HepG2 (cell line): ENCODE results near the gene GNG12. TPM values are rescaled to one million over a fixed set of nuclear protein-coding genes. Genes with fewer than 3 reads are reported as not detected.

Experiments
- ATAC-seq: fragments of 200-7000 bp; cut with Tn5 transposase; 3 replicates; pipeline ENCODE4 v1.9.1; 2020; ENCODE audit warnings: mild to moderate bottlenecking, moderate library complexity
- BruUV-seq: library from RNA; stranded (reverse); fragments of 400-500 nt; replicated peaks from 2 replicates; lab custom pipeline; 2021; lab: Mats Ljungman, UMichigan
- CTCF ChIA-PET: fragments of 300-600 bp; formaldehyde crosslinking; extraction: SDS; loops from one replicate; lab custom pipeline; 2021; ENCODE audit warnings: low total read pairs, inconsistent platforms, low intra/inter-chr PET ratio; lab: Yijun Ruan, JAX
- POLR2A ChIA-PET: fragments of 350-600 bp; sonication (Branson Sonifier 250); formaldehyde crosslinking; loops from one replicate; lab custom pipeline; 2020; ENCODE audit warnings: antibody characterized with exemption, inconsistent platforms; lab: Yijun Ruan, JAX
- DNase-seq: peaks from one replicate; pipeline ENCODE4 v3.0.0-alpha.2; 2015; ENCODE audit warnings: low spot score
- FAIRE-seq: peaks from 3 replicates; lab custom pipeline; 2011; peaks lifted over from hg19 to GRCh38; lab: Jason Lieb, UNC
- H2AFZ ChIP-seq: one replicate; pipeline ENCODE4 v1.6.1; 2011; ENCODE audit warnings: low read length, inconsistent platforms
- H3K27ac ChIP-seq: fragments of 300-600 bp; 3 replicates; pipeline ENCODE4 v1.8.0; 2011; ENCODE audit warnings: mixed run types, mild to moderate bottlenecking, mixed read lengths, low read length, inconsistent platforms; ENCODE audit not compliant: insufficient read depth; ENCODE audit errors: extremely low read length
- H3K27me3 ChIP-seq, 2 experiments: fragments of 200-600 bp in 1 of 2; 2 replicates in 1 of 2; 3 replicates in 1 of 2; pipeline versions ENCODE4 v1.6.0 to v1.8.0; 2011; ENCODE audit warnings: low read length in 2 of 2, mild to moderate bottlenecking in 2 of 2, moderate library complexity in 2 of 2, inconsistent platforms in 1 of 2; ENCODE audit not compliant: insufficient read depth in 2 of 2, control insufficient read depth in 1 of 2
- H3K36me3 ChIP-seq, 2 experiments: fragments of 200-600 bp in 1 of 2; replicated peaks in 1 of 2; 2 replicates in 1 of 2; 3 replicates in 1 of 2; pipeline versions ENCODE4 v1.5.1 to v1.8.0; 2011; ENCODE audit warnings: low read length in 2 of 2, inconsistent platforms in 1 of 2; ENCODE audit not compliant: insufficient read depth in 2 of 2, control insufficient read depth in 1 of 2
- H3K4me1 ChIP-seq: 2 replicates; pipeline ENCODE4 v1.5.1; 2012; ENCODE audit warnings: low read length, inconsistent platforms; ENCODE audit not compliant: insufficient read depth
- H3K4me2 ChIP-seq: 2 replicates; pipeline ENCODE4 v1.6.0; 2011; ENCODE audit warnings: low read depth, low read length, inconsistent platforms
- H3K4me3 ChIP-seq, 3 experiments: fragments of 200-600 bp in 1 of 3; sonication (generic), shearing (Covaris generic) in 1 of 3; replicated peaks in 1 of 3; 2 replicates each; pipeline ENCODE4 v1.5.1; 2011 to 2016; ENCODE audit warnings: low read length in 3 of 3, inconsistent platforms in 2 of 3, low read depth in 2 of 3, mild to moderate bottlenecking in 2 of 3, control low read depth in 1 of 3, mixed read lengths in 1 of 3; ENCODE audit not compliant: insufficient read depth in 1 of 3
- H3K79me2 ChIP-seq: one replicate; pipeline ENCODE4 v1.6.1; 2011; ENCODE audit warnings: low read length, inconsistent platforms; ENCODE audit not compliant: insufficient read depth
- H3K9ac ChIP-seq: 2 replicates; pipeline ENCODE4 v1.6.0; 2011; ENCODE audit warnings: mild to moderate bottlenecking, low read depth, low read length, inconsistent platforms; ENCODE audit not compliant: insufficient read depth
- H3K9me3 ChIP-seq: 2 replicates; pipeline ENCODE4 v1.5.1; 2012; ENCODE audit warnings: mild to moderate bottlenecking, low read length
- H4K20me1 ChIP-seq: 2 replicates; pipeline ENCODE4 v1.6.0; 2011; ENCODE audit warnings: inconsistent platforms, mild to moderate bottlenecking, low read length, moderate library complexity; ENCODE audit not compliant: insufficient read depth
- CEBPZ ChIP-seq: IDR thresholded peaks from 2 replicates; pipeline ENCODE4 v1.6.1; 2012; ENCODE audit warnings: low read length, improper control_type of control experiment
- ETV5 ChIP-seq: IDR thresholded peaks from 2 replicates; pipeline ENCODE4 v1.6.1; 2018; ENCODE audit warnings: missing biosample characterization, missing genetic modification reagents, inconsistent platforms, borderline replicate concordance
- HNRNPLL ChIP-seq: fragments of 200-400 bp; formaldehyde crosslinking; IDR thresholded peaks from 2 replicates; pipeline ENCODE4 v1.6.1; 2017; ENCODE audit warnings: mild to moderate bottlenecking, low read depth, low read length; ENCODE audit not compliant: poor library complexity, severe bottlenecking
- KLF11 ChIP-seq: IDR thresholded peaks from 2 replicates; pipeline ENCODE4 v1.6.1; 2016; ENCODE audit warnings: missing compliant biosample characterization
- MTF1 ChIP-seq: sonication (generic); formaldehyde crosslinking; IDR thresholded peaks from 2 replicates; pipeline ENCODE4 v1.5.0; 2020; ENCODE audit warnings: missing genetic modification reagents
- RBFOX2 ChIP-seq: fragments of 200-400 bp; formaldehyde crosslinking; IDR thresholded peaks from 2 replicates; pipeline ENCODE4 v1.6.1; 2017; ENCODE audit warnings: low read depth, mild to moderate bottlenecking, low read length
- SMC3 ChIP-seq: IDR thresholded peaks from 2 replicates; pipeline ENCODE4 v1.6.1; 2011; ENCODE audit warnings: low read length, improper control_type of control experiment
- UBTF ChIP-seq: sonication (generic); formaldehyde crosslinking; IDR thresholded peaks from 2 replicates; pipeline ENCODE4 v1.4.0; 2020; ENCODE audit warnings: mild to moderate bottlenecking, missing genetic modification reagents
- WIZ ChIP-seq: sonication (generic); formaldehyde crosslinking; IDR thresholded peaks from 2 replicates; pipeline ENCODE4 v1.5.1; 2020; ENCODE audit warnings: mild to moderate bottlenecking, missing genetic modification reagents
- ZBTB14 ChIP-seq: sonication (generic); formaldehyde crosslinking; IDR thresholded peaks from 2 replicates; pipeline ENCODE4 v1.4.0; 2020; ENCODE audit warnings: missing genetic modification reagents
- ZNF12 ChIP-seq: sonication (generic); formaldehyde crosslinking; IDR thresholded peaks from 2 replicates; pipeline ENCODE4 v1.5.0; 2020; ENCODE audit warnings: missing genetic modification reagents
- ZNF652 ChIP-seq: IDR thresholded peaks from 2 replicates; pipeline ENCODE4 v1.6.1; 2016; ENCODE audit warnings: low read depth, borderline replicate concordance
- ZNF770 ChIP-seq: sonication (generic); formaldehyde crosslinking; IDR thresholded peaks from 2 replicates; pipeline ENCODE4 v1.5.0; 2020; ENCODE audit warnings: mild to moderate bottlenecking, missing genetic modification reagents
- WGBS: methylation state at CpG from one replicate; pipeline ENCODE4 v1.1.6; 2017; ENCODE audit warnings: low lambda C conversion rate; 5-methylcytosine and 5-hydroxymethylcytosine counted together
- in situ Hi-C: cut with HindIII; loops from 2 replicates; pipeline ENCODE4 v1.10.0; 2017; ENCODE audit warnings: low pct_unique_long_range_greater_than_20kb; ENCODE audit not compliant: extremely low pct_ligation_motif_present
- intact Hi-C: fragments of 100-400 bp; cut with micrococcal nuclease; formaldehyde crosslinking; loops from one replicate; pipeline ENCODE4 v1.10.0; 2022; ENCODE audit not compliant: unreplicated experiment
- polyA plus RNA-seq, 8 experiments: library from polyadenylated mRNA; depleted of rRNA in 3 of 8; stranded (reverse) in 7 of 8; unstranded in 1 of 8; fragments of >200 nt; fragmentation: Illumina TruSeq in 4 of 8; extraction: Trizol in 4 of 8; gene quantifications; 2 replicates each; pipeline versions ENCODE4 v1.2.1 to v1.2.3, GENCODE V29; 2011 to 2016; ENCODE audit warnings: low read depth in 4 of 8, missing spikeins in 1 of 8, mixed read lengths in 1 of 8; ENCODE audit not compliant: insufficient read depth in 1 of 8
- total RNA-seq, 5 experiments: library from RNA; depleted of rRNA; stranded (reverse); fragments of >200 nt; fragmentation: Illumina TruSeq; extraction: Trizol; gene quantifications; 2 replicates each; pipeline ENCODE4 v1.2.3, GENCODE V29; 2016; ENCODE audit warnings: low read depth in 1 of 5

Gene GNG12
- total and polyA plus RNA-seq, 2 of the 13 experiments (the other 11 are each of a cell fraction or from before 2014, with no cell fraction given), result 0.11 TPM

GRCh38 chr1:67761730-67762129 is 71.5 kb downstream of the GNG12 start (continued):
- TF ChIP-seq ZBTB14 (CRISPR knock-in tag), result no peak
- TF ChIP-seq WIZ (CRISPR knock-in tag), result no peak
- no peak for TF ChIP-seq MTF1 (CRISPR knock-in tag)
- TF ChIP-seq UBTF (CRISPR knock-in tag), result no peak
- TF ChIP-seq SMC3, result peak; percentile 4; the same call in 1 of the 2 replicates
- no peak for TF ChIP-seq ZNF652 (CRISPR knock-in tag)
- no peak for TF ChIP-seq HNRNPLL
- TF ChIP-seq, all 625 proteins: peak for 3

- WGBS, result 13% methylated on average over 2 of the region's 2 CpGs
- intact Hi-C loops, result loop anchor here (2.0 to 10.0 kb wide), 3 partner anchors 64 to 526 kb away; no protein-coding TSS in a partner anchor
- CTCF ChIA-PET, result interaction anchor here (1.7 to 1.9 kb wide), 2 partner anchors 200 to 226 kb away, joined by 20 to 28 read pairs; no protein-coding TSS in a partner anchor
- in situ Hi-C loops, result loop anchor here (5.0 kb wide), 2 partner anchors 74 to 199 kb away; partner anchors contain the start of gene GADD45A
- BruUV-seq, result no TSS peak
- H3K36me3 ChIP-seq, result no peaks in the 10 kb centered on the region
- H3K27me3 ChIP-seq, result peaks cover 2% of the 10 kb centered on the region in 2 experiments; a peak in 2 of 5 replicates
- no peak for FAIRE-seq
- no peak overlapping the region for H3K4me2 ChIP-seq
- no peaks in the 10 kb centered on the region for H4K20me1 ChIP-seq
- H3K9me3 ChIP-seq, result no peaks in the 10 kb centered on the region
- H3K9ac ChIP-seq, result no peak overlapping the region; the same call in 1 of the 2 replicates
- H3K4me3 ChIP-seq, result no peak overlapping the region
- no peak for ATAC-seq
- H3K79me2 ChIP-seq, result no peaks in the 10 kb centered on the region
- POLR2A ChIA-PET, result interaction anchor here (2.8 kb wide), 1 partner anchor 76 kb away, joined by 33 read pairs; the partner anchor contains the start of gene GADD45A
- no peak for DNase-seq
- H3K27ac ChIP-seq, result no peak overlapping the region
- H2AFZ ChIP-seq, result no peak overlapping the region
- H3K4me1 ChIP-seq, result peaks cover 30% of the 10 kb centered on the region
- TF ChIP-seq CEBPZ (no peak), ETV5 (no peak), ZNF770 (no peak), KLF11 (CRISPR knock-in tag) (no peak), RBFOX2 (no peak), ZNF12 (CRISPR knock-in tag) (no peak)
These were observed 72.2 kb downstream of the GNG12 start for GRCh38 chr1:67761091-67761490.
